Activated CD4-positive, alpha-beta T cell treated with anti-CD3 and anti-CD28 coated beads, Interleukin-2, amount 50 U/mL, for 4 hours (primary cell): ENCODE data around the gene C1QL1.

ENCODE experiments used
- DNase-seq, 2 experiments: peaks; one replicate each; pipeline ENCODE4 v3.0.0-alpha.2; 2020

The C1QL1 gene

DNA sequence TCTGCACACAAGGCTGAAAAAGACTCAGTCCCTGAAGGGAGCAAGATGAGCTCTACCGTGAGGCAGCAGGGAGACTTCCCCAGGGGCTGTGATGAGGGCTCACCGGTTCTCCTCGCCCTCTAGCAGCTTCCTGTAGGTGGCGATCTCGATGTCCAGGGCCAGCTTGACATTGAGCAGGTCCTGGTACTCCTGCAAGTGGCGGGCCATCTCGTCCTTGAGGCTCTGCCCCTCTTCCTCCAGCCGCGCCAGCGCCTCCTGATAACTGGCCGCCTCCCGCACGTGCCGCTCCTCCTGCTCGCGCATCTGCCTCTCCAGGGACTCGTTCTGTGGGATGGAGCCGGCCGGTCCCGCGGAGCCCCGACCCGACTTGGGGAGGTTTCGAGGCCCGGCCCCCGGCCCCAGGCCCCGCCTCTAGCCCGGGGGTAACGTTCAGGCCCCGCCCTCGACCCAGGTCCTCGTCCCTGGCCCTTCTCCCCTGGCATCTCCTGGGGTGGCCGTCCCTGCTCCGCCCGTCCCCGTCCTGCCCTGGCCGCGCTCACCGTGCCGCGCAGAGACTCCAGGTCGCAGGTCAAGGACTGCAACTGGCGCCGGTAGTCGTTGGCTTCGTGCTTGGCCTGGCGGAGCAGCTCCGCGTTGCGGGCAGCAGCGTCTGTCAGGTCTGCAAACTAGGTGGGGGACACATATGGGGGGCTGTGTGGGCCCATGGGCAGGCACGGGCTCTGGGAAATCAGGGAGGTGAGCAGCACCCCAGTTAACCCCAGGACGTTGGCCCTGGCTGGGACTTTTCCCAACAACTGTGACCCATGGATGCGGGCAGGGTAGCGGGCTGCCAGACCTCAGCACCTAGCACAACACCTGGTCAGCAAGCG is 56.7 kb downstream of the C1QL1 start:
- peak; percentile 40 to 45 for DNase-seq

GRCh38 chr17:44910231-44911106 is 57.6 kb downstream of the C1QL1 start:
- DNase-seq: no peak
